Stimulated activated CD4-positive, alpha-beta T cell treated with anti-CD3 and anti-CD28 coated beads, Interleukin-15, amount 100 ng/mL, for 24 hours (primary cell): ENCODE data around the gene INPP5A.
"Not testable (repeated sequence)": the region's sequence is repeated elsewhere in the genome, so short reads cannot be mapped to it uniquely, and the experiment has no call there.

Experiments used
- DNase-seq: peaks from one replicate; pipeline ENCODE4 v3.0.0-alpha.2; 2020

The INPP5A gene

DNA sequence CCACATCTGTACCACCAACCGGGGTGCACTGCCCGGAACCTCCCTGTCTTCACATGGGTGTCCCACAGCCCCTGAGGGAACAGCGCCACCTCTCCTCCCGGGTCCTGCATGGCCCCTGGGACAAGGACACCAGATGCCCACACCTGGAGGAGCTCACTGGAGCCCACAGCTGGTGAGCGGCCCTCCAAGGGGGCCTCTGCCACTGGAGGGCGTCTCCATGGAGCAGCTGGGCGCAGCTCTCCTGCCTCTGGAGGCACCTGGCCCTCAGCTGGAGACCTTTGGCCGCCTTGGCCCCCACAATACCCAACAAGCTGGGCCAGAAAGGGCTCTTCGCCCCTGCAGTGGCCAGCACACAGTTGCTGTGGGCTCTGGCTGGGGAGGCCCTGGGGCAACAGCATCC is 255.6 kb downstream of the INPP5A start:
- DNase-seq, result no peak

DNA sequence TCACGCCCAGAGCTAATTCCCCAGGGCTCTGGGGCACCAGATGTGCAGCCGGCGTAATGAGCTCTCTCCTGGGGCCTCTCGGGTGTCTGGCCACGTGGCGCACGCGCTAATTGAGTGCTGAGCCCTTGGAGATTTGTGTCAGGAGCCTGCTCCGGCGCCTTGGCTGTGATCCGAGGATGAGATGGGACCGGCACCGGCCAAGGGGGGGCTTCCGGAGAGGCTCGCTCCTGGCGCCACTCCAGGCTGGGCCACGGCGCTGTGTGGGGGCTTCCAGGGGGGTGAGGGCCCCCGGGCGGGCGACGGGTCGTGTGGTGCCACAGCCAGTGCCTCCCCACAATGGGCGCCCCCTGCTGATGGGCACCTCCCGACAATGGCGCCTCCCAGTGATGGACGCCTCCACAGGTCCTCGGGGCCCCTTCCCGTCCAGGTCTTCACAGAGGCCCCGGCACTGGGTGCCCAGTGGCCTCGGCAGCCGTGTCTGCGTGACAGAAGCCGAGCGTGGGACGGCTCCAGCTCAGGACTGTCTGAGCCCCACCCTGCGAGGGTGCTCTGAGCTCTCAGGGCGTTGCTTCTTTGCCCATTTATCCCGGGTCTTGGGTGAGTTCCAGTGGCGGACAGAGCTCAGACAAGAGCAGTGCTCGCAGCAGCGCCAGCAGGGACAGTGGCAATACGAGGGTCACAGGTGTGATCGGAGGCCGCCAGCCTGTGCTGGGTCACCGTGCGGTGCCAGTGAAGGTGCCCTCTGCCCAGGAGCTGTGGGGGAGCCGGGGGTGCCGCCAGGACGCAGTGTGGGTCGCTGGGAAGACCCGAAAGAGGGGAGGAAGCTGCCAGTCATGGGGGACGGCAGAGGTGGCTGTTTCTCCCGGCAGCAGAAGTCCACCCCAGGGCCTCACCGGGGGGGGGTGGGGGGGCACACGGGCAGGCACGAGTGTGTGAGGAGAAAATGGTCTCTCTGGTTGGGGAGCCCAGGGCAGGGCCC is 256.6 kb downstream of the INPP5A start:
- no peak for DNase-seq

DNA sequence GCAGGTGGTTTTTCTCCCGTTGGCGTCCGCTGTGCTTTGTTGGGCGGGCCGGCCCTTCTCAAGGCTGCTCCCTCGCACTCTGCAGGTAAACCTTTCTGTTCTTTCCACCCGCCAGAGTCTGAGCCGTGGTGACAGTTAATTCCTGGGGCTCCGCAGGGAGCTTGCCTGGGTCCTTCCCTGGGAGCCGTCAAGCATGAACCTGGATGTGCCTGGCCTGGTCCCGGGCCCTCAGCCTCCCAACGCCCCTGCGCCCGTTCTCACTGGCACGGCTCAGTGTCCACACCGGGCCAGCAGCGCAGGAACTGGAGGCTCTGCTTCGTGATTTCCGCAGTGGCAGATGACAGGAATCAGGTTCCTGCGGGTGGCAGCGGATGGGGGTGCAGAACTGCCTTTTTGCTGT is 259.3 kb downstream of the INPP5A start:
- no peak for DNase-seq

DNA sequence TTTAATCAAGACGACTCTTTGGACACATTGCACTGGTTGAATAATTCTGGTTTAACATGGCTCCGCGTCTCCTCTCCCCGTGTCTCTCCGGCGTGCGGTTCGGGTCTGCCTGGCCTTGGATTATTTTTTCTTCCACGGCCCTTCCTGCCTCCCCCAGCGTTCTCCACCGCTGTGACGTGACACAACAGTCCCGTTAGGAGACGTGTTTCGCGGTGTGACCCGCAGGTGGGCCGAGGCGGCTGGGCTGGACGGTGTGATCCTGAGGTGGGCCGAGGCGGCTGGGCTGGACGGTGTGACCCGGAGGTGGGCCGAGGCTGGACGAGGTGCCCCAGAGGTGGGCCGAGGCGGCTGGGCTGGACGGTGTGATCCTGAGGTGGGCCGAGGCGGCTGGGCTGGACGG is 260.4 kb downstream of the INPP5A start:
- DNase-seq, result not testable (repeated sequence)

DNA sequence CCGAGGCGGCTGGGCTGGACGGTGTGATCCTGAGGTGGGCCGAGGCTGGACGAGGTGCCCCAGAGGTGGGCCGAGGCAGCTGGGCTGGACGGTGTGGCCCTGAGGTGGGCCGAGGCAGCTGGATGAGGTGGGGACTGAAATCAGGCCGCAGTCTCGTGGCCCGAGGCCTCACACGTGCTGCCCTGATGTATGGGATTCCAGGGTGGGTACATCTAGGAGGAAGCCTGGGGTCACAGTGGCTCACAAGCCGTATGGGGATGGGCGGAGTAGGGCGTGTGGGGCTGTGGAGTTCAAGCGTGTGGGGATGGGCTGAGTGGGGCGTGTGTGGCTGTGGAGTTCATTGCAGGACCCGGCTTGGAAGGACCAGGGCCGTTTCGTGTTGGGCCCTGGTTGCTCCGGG is 260.8 kb downstream of the INPP5A start:
- DNase-seq, result no peak

DNA sequence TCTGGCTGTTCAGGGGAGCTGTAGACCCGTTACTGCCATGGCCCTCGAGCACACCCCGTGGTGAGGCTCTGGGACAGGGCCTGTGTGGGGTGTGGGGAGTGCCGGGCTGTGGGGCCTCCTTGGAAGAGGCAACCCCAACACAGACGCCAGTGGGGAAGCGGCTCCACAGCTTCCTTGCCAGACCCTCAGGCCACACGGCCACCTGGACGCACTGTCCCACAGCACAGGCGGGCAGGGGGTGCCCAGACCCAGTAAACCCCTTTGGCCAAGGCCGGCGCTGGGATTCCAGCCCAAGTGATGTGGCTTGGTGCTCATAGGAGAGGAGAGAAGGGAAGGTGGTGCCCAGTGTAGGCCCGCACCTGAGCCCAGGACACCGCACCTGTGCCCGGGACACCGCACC is 261.3 kb downstream of the INPP5A start:
- no peak for DNase-seq

GRCh38 chr10:132799865-132800264 is 262.3 kb downstream of the INPP5A start:
- DNase-seq, result no peak

- DNase-seq, result no peak
Observed at GRCh38 chr10:132802048-132802447, 264.5 kb downstream of the INPP5A start.

- no peak for DNase-seq
Observed at GRCh38 chr10:132802694-132803320, 265.2 kb downstream of the INPP5A start.

GRCh38 chr10:132803416-132804210 is 266.0 kb downstream of the INPP5A start:
- no peak for DNase-seq

DNA sequence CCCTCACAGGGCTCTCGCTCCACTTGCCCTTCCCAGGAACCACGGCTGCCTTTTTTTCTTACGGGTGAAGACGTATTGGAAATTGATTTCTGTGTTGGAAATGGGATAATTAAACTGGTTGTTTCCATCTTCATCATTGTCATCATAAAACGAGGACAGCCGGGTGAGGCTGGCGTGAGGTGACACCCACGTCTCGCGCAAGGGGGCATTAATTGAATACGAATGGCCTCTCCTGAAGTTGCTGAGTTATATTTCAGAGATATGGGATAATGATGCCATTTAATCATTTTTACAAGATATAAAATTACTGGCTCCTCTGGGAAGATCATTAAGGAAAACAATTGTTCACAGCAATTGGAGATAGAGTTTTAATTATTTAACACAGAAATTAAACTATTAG is 266.7 kb downstream of the INPP5A start:
- DNase-seq, result no peak

- DNase-seq, result no peak
Observed at GRCh38 chr10:132804785-132805426, 267.3 kb downstream of the INPP5A start.

DNA sequence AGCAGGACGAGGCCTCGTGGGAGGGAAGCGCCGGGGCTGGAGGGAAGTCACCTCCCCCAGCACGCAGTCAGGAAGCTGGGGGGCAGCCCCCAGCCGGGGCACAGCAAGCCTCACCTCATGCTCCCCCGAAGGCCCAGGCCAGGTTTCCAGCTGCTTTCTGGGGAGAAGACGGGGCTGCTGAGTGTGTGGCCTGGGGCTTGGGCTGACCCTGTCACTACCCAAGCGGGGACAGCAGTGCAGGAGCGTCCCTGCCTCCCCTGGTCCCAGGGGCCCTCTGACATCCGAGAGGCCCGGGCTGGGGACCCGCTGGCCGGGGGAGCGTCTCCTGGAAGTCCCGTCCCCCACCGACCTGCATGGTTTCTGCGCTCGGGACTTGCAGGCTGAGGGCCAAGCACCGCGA is 268.0 kb downstream of the INPP5A start:
- DNase-seq, result no peak

DNA sequence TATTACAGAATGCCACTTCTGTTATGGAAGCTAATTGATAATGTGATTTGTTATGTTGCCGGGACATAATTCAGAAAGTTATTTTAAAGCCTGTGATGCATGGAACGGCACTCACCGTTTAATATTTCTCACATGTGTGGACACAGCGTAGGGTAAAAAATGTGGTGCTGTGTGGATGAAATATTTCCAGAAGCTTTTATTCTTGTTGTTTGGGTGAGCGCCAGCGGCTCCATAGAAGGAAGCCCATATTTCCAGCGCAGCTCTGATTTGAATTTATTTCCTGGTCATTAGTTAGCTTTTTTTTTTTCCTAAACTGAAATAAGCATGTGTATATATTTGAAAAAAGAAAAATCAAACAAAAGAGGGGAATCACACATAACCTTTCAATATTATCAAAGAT is 268.5 kb downstream of the INPP5A start:
- no peak for DNase-seq

- no peak for DNase-seq
Observed at GRCh38 chr10:132806561-132807003, 269.0 kb downstream of the INPP5A start.

DNA sequence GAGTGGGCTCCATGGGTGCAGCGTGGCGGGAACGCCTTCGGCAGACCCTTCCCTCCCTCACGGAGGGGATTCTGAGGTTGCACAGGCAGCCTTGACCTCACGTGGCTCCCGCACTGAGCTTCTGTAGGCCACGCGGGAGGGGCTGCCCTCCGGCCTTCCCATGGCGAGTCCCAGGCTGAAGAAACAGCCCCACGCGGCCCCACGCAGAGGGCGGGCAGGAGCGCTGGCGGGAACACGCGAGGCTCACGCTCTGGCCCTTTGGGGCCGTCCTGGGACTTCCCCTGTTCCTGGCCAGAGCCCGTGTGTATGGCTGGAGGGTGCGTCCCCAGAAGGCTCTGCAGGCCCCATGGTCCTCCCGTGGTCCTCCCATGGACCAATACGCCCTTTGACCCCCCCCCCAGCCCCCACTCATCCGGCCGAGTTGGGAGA is 270.0 kb downstream of the INPP5A start:
- no peak for DNase-seq

GRCh38 chr10:132808383-132809231 is 271.0 kb downstream of the INPP5A start:
- no peak for DNase-seq

- no peak for DNase-seq
Observed at GRCh38 chr10:132809232-132810140, 271.9 kb downstream of the INPP5A start.

- no peak for DNase-seq
Observed at GRCh38 chr10:132810141-132810806, 272.7 kb downstream of the INPP5A start.
